Measurements from ENCODE around the gene TMEM139. TPM values are rescaled to one million over a fixed set of nuclear protein-coding genes. Genes with fewer than 3 reads are reported as not detected.

Gene TMEM139
- total and polyA plus RNA-seq, 10 of the 15 experiments (the other 5 are each of a cell fraction or from before 2014, with no cell fraction given), result 0.31 TPM; not detected in 9

GRCh38 chr7:143237366-143237765, 47.4 kb upstream of the TMEM139 start:
- H3K36me3 ChIP-seq (ENCODE audit: control insufficient read depth in 2 of 2, insufficient read depth in 2 of 2, low read length in 1 of 2), result no peaks in the 10 kb centered on the region
- H3K4me1 ChIP-seq (ENCODE audit: control insufficient read depth, insufficient read depth, low read length), result no peaks in the 10 kb centered on the region
- ATAC-seq (no peak), FAIRE-seq (no peak), DNase-seq (ENCODE audit: low read depth, low spot score) (no peak)
- no peaks in the 10 kb centered on the region for H4K20me1 ChIP-seq (ENCODE audit: control insufficient read depth, insufficient read depth)
- intact Hi-C loops (cut with micrococcal nuclease; ENCODE audit: unreplicated experiment), result no loop called here
- no peak overlapping the region for H3K27ac ChIP-seq (ENCODE audit: control insufficient read depth, insufficient read depth)
- H3K4me2 ChIP-seq (ENCODE audit: control insufficient read depth, insufficient read depth), result no peak overlapping the region
- H3K4me3 ChIP-seq, result no peak overlapping the region
- no peaks in the 10 kb centered on the region for H3K79me2 ChIP-seq (ENCODE audit: control insufficient read depth, insufficient read depth, low read length)
- in situ Hi-C loops (cut with MboI), result no loop called here
- RAD21 ChIA-PET (ENCODE audit: unreplicated experiment), result no interaction called here
- no peak for TF ChIP-seq NR2C1 (IDR thresholded peaks at IDR 0.05)
- TF ChIP-seq HDAC2 (IDR thresholded peaks at IDR 0.05), result no peak
- no peak for TF ChIP-seq CHD1 (IDR thresholded peaks at IDR 0.05; ENCODE audit: low read depth, low read length)
- TF ChIP-seq EP300 (IDR thresholded peaks at IDR 0.05; ENCODE audit: borderline replicate concordance in 1 of 2, control insufficient read depth in 1 of 2, low read depth in 2 of 2, low read length in 2 of 2), result no peak
- no peak for TF ChIP-seq MYB (IDR thresholded peaks at IDR 0.05; ENCODE audit: borderline replicate concordance, low read depth, low read length)
- no peak for TF ChIP-seq LARP7 (IDR thresholded peaks at IDR 0.05)
- TF ChIP-seq CBX5 (IDR thresholded peaks at IDR 0.05; ENCODE audit: low read depth), result no peak
- no peak for TF ChIP-seq KAT2A (conservative IDR thresholded peaks at IDR 0.05; ENCODE audit: control insufficient read depth, low read depth, low read length)
- TF ChIP-seq MEF2B (IDR thresholded peaks at IDR 0.05; ENCODE audit: partially characterized antibody, poor library complexity, severe bottlenecking), result no peak
- POLR2A ChIA-PET, result no interaction called here
- no TSS peak for BruUV-seq (replicated peaks)
- no peaks in the 10 kb centered on the region; the same call in 2 of the 3 replicates for H3K9me3 ChIP-seq (replicated peaks; ENCODE audit: control insufficient read depth, insufficient read depth, low read length)
- SMC1A ChIA-PET (ENCODE audit: uncharacterized antibody, unreplicated experiment), result interaction anchor here (1.3 kb wide), 1 partner anchor 12 kb away, joined by 3 read pairs; no protein-coding TSS in a partner anchor
- no peaks in the 10 kb centered on the region for H3K27me3 ChIP-seq (replicated peaks in 1 of 2; ENCODE audit: control insufficient read depth in 2 of 2, insufficient read depth in 2 of 2, low read length in 1 of 2)
- H2AFZ ChIP-seq (ENCODE audit: control insufficient read depth, low read depth, low read length), result no peak overlapping the region
- H3K9ac ChIP-seq (ENCODE audit: control insufficient read depth, insufficient read depth, low read length), result no peak overlapping the region
- CTCF ChIA-PET, result interaction anchor here (0.9 to 1.0 kb wide), 3 partner anchors 13 to 315 kb away, joined by 3 to 4 read pairs (median 3); no protein-coding TSS in a partner anchor

Measured in GM12878 (cell line).